NT2/D1 (cell line): Measurements from ENCODE around the gene MAGI2.

ENCODE experiments used
- DNase-seq: peaks from one replicate; pipeline ENCODE4 v3.0.0-alpha.2; 2011; ENCODE audit warnings: low read depth, low spot score
- H3K27me3 ChIP-seq: 2 replicates; pipeline ENCODE4 v1.6.0; 2011; ENCODE audit warnings: mild to moderate bottlenecking; ENCODE audit not compliant: insufficient read length, insufficient read depth
- H3K36me3 ChIP-seq: 2 replicates; pipeline ENCODE4 v1.6.1; 2011; ENCODE audit warnings: mild to moderate bottlenecking, low read length, mixed read lengths; ENCODE audit not compliant: insufficient read depth, insufficient read length
- H3K4me1 ChIP-seq: 2 replicates; pipeline ENCODE4 v1.5.1; 2011; ENCODE audit not compliant: insufficient read depth, insufficient read length
- H3K4me3 ChIP-seq: 2 replicates; pipeline ENCODE4 v1.5.1; 2011; ENCODE audit warnings: low read depth; ENCODE audit not compliant: insufficient read length
- H3K9ac ChIP-seq: 2 replicates; pipeline ENCODE4 v1.6.0; 2011; ENCODE audit warnings: low read depth; ENCODE audit not compliant: insufficient read length
- H3K9me3 ChIP-seq: 2 replicates; pipeline ENCODE4 v1.5.1; 2011; ENCODE audit warnings: mild to moderate bottlenecking, low read length; ENCODE audit not compliant: insufficient read depth
- SUZ12 ChIP-seq: IDR thresholded peaks from 2 replicates; pipeline ENCODE4 v1.6.1; 2011; ENCODE audit not compliant: insufficient read length, insufficient read depth; ENCODE audit errors: extremely low read depth
- YY1 ChIP-seq: IDR thresholded peaks from 2 replicates; pipeline ENCODE4 v1.6.1; 2011; ENCODE audit not compliant: insufficient read length, insufficient read depth
- ZNF274 ChIP-seq: IDR thresholded peaks from 2 replicates; pipeline ENCODE4 v1.6.1; 2011; ENCODE audit warnings: mild to moderate bottlenecking, low read depth, low read length

The MAGI2 gene

DNA sequence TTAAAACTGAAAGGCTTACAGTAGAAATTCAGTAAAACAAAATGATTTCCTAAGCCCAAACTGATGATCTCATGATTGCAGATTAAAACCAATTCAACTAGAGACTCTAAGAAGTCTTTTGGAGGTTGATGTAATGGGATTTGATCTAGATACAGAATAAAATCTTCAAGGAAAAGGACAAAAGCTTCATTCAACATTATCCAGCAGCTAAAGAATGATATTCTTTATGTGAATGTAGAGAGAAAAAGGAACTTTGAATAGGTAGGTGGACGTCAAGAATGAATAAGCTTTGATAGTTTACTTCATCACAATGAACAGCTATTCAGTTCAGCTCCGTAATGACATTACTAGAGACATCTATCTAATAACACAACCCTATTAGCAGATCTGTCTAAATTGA, 910.5 kb downstream of the MAGI2 start:
- no peak overlapping the region for H3K4me3 ChIP-seq
- TF ChIP-seq ZNF274 (no peak), YY1 (no peak), SUZ12 (no peak)
- no peak for DNase-seq

DNA sequence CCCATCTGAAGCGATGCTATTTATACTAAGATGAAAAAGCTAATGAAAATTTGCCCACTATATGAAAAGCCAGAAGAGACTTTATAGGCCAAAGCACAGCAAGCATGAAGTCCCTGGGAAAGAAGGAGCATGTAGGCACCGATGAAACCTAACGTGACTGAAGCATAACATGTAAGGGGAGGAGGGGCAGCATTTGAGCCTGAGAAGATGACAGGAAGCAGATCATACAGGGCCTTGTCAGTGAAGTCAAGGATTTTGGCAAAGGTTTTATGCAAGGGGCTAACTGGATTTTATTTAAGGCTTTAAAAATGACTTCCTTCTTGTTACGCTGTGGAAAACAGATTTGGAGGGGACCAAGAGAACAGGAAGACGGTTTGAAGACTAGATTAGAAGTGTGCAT, 910.9 kb downstream of the MAGI2 start:
- Histone ChIP-seq H3K36me3 (no peaks in the 10 kb centered on the region), H3K4me3 (no peak overlapping the region), H3K9ac (no peak overlapping the region), H3K4me1 (no peaks in the 10 kb centered on the region), H3K27me3 (no peaks in the 10 kb centered on the region), H3K9me3 (no peaks in the 10 kb centered on the region)
- TF ChIP-seq YY1 (no peak), SUZ12 (no peak), ZNF274 (no peak)
- no peak for DNase-seq

More for the DNA sequence above, 910.5 kb downstream of the MAGI2 start:
- H3K9me3 ChIP-seq = no peaks in the 10 kb centered on the region
- H3K4me1 ChIP-seq = no peaks in the 10 kb centered on the region
- H3K27me3 ChIP-seq = no peaks in the 10 kb centered on the region
- H3K9ac ChIP-seq = no peak overlapping the region
- H3K36me3 ChIP-seq = no peaks in the 10 kb centered on the region

DNA sequence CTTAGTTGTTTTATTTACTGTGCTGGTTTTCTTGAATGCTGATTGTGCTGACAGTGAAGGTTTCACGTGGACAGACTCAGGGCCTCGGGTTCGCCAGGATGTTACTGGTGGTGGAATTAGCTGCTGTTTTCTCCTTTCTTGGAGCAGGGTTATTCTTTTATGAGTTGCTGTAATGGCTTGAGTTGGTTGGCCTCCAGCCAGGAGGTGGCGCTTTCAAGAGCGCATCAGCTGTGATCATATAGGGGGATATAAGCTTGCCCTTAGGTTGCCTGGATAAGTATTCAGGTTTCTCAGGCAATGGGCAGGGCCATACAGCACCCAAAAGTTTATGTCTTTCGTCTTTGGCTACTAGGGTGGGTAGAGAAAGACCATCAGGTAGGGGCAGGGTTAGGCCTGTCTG, 913.6 kb downstream of the MAGI2 start:
- no peak for DNase-seq

DNA sequence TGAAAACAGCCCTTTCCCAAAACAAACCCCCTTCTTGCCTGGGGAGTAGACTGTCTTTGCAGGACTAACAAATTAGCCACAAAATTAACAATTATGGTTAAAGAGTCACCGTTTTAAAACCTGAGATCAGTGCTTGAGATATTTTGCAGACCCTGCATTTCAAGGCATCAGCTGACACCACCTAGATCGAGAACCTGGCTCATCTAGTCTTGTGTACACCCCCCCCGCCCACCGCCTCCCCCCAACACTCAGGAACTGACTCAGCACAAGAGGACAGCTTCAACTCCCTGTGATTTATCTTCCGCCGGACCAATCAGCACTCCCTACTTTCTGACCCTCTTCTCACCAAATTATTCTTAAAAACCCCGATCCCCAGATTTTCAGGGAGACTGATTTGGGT, 917.8 kb downstream of the MAGI2 start:
- H3K36me3 ChIP-seq = no peaks in the 10 kb centered on the region
- no peaks in the 10 kb centered on the region for H3K4me1 ChIP-seq

More for the DNA sequence above, 913.6 kb downstream of the MAGI2 start:
- no peak overlapping the region for H3K4me3 ChIP-seq
- no peaks in the 10 kb centered on the region for H3K36me3 ChIP-seq
- H3K9me3 ChIP-seq = no peaks in the 10 kb centered on the region
- no peaks in the 10 kb centered on the region for H3K4me1 ChIP-seq
- no peak overlapping the region for H3K9ac ChIP-seq
- TF ChIP-seq ZNF274 = no peak
- TF ChIP-seq YY1 = no peak
- no peak for TF ChIP-seq SUZ12
- no peaks in the 10 kb centered on the region for H3K27me3 ChIP-seq

DNA sequence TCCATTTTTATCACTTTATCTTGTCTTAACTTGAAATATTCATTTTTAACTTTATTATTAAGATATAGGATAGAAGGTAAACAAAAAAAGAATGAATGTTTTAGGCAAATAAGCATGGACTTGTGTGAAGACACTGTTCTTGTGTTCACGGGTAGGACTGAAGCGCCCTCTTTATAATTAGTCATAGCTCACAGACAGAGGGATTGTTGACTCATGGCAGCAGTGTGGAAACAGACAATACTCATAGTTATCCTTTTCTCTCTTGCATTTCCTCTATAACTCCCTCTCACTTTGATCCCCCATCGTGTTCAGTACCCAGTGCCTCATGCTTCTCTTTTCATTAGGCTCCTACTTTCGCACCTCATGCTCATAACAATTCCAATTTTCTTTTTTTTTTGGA, 923.1 kb downstream of the MAGI2 start:
- Histone ChIP-seq H3K4me3 (no peak overlapping the region), H3K4me1 (no peaks in the 10 kb centered on the region), H3K9me3 (no peaks in the 10 kb centered on the region), H3K9ac (no peak overlapping the region), H3K36me3 (no peaks in the 10 kb centered on the region), H3K27me3 (no peaks in the 10 kb centered on the region)
- TF ChIP-seq SUZ12 (no peak), ZNF274 (no peak), YY1 (no peak)
- no peak for DNase-seq

More for the DNA sequence above, 917.8 kb downstream of the MAGI2 start:
- Histone ChIP-seq H3K4me3 (no peak overlapping the region), H3K9ac (no peak overlapping the region), H3K9me3 (no peaks in the 10 kb centered on the region), H3K27me3 (no peaks in the 10 kb centered on the region)
- TF ChIP-seq YY1 = no peak
- TF ChIP-seq SUZ12 = no peak
- TF ChIP-seq ZNF274 = no peak
- DNase-seq = no peak

DNA sequence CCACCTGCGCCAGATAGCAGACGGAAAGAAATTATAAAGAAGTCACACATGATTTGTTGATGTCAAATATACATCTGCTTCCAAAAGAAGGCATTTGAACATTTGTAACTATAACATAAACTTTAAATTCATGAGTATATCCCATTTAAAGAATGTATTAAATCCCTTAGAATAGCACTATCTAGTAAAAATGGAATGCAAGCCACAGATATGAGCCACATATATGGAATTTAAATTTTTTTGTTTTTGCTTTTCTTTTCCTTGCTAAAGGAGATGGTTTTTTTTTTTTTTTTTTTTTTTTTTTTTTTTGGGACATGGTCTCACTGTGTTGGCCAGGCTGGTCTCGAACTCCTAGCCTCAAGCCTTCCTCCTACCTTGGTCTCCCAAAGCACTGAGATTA, 924.1 kb downstream of the MAGI2 start:
- Histone ChIP-seq H3K36me3 (no peaks in the 10 kb centered on the region), H3K4me3 (no peak overlapping the region), H3K9me3 (no peaks in the 10 kb centered on the region), H3K4me1 (no peaks in the 10 kb centered on the region), H3K27me3 (no peaks in the 10 kb centered on the region), H3K9ac (no peak overlapping the region)
- no peak for DNase-seq
- TF ChIP-seq YY1 (no peak), SUZ12 (no peak), ZNF274 (no peak)

DNA sequence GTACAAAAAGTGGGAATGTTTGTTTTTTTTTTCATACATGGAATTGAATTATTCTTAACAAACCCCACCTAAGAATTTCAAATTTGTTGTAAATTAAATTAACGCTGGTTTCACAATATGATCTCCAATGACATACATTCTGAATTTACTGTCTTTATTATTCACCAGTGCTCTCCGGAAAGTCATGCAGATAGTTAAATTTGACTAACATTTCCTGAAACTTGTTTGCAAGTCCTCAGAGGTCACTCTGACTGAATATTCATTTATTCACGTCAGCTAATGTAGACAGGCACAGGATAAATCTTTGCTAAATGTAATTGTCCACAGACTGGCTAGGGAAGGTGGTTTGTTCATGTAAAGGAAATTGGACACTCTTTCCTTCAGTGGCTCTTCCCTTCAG, 924.5 kb downstream of the MAGI2 start:
- Histone ChIP-seq H3K36me3 (no peaks in the 10 kb centered on the region), H3K9me3 (no peaks in the 10 kb centered on the region), H3K4me1 (no peaks in the 10 kb centered on the region), H3K4me3 (no peak overlapping the region), H3K27me3 (no peaks in the 10 kb centered on the region), H3K9ac (no peak overlapping the region)
- TF ChIP-seq ZNF274 = no peak
- TF ChIP-seq YY1 = no peak
- TF ChIP-seq SUZ12 = no peak
- DNase-seq = no peak

DNA sequence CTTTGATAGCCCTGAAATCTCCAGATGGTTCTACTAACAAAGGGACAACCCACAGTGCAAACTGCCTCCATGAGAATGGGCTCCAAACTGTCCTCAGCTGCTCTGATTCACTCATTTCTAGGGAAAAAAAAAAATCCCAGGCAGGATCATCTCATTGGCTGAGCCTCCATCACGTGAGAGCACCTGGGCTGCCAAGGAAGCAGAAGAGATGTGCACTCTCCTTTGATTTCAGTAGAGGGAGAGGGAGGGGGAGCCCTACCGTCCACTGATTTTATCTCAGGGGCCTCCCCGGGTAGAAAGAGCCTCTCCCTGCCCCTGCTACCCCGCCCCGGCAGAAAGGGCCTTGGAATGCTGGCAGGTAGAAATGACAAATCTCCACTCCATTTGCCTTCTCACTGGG, 929.5 kb downstream of the MAGI2 start:
- Histone ChIP-seq H3K9me3 (no peaks in the 10 kb centered on the region), H3K4me1 (no peaks in the 10 kb centered on the region), H3K9ac (no peak overlapping the region), H3K27me3 (no peaks in the 10 kb centered on the region), H3K4me3 (no peak overlapping the region), H3K36me3 (no peaks in the 10 kb centered on the region)
- TF ChIP-seq YY1 = no peak
- DNase-seq = no peak
